Esophagus squamous epithelium (tissue), 4 donors: ENCODE results near the gene ADAMTS8.

ENCODE experiments used
- POLR2A ChIP-seq, 4 donors: fragments of 450-650 bp; IDR thresholded peaks; one replicate each; pipeline ENCODE4 v1.6.1; 2017; ENCODE audit warnings: antibody characterized with exemption in 4 of 4, mild to moderate bottlenecking in 4 of 4, moderate library complexity in 3 of 4
- TF ChIP-seq, protein P1 (sequence below), 6 experiments: fragments of 450-650 bp in 4 of 6; fragments of 200-600 bp in 2 of 6; sonication (generic) in 2 of 6; IDR thresholded peaks; one replicate each; pipeline ENCODE4 v1.5.1; 2016 to 2019; ENCODE audit warnings: antibody characterized with exemption in 6 of 6, mild to moderate bottlenecking in 4 of 6, moderate library complexity in 4 of 6

DNA sequence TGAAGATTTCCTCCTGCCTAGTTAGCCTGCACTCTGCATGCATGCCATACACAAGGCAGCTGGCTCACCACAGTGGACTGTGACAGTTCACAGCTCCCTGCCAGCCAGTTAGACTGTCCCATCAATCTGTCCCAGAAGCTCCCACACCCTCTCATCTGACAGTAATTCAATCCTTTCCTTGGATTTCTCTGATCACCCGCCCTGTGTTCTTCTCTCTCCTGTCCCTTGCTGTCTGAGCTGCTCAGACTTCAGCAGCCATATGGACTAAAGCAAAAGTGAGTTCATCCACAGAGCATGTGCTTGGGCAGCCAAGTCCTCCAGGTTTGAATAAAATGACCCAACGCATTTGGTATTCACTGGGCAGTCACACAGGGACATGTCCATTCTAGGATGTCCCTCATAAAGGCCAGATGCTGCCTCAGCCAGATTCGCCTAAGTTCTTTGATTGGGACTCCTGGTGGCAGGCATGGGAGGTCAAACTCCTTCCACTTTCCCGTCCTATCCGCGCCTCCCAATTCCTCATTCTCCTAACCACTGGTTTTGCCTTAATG is 59.2 kb downstream of the ADAMTS8 start:
- TF ChIP-seq POLR2A (IDR thresholded peaks at IDR 0.05) = no peak
- TF ChIP-seq, protein P1, sequence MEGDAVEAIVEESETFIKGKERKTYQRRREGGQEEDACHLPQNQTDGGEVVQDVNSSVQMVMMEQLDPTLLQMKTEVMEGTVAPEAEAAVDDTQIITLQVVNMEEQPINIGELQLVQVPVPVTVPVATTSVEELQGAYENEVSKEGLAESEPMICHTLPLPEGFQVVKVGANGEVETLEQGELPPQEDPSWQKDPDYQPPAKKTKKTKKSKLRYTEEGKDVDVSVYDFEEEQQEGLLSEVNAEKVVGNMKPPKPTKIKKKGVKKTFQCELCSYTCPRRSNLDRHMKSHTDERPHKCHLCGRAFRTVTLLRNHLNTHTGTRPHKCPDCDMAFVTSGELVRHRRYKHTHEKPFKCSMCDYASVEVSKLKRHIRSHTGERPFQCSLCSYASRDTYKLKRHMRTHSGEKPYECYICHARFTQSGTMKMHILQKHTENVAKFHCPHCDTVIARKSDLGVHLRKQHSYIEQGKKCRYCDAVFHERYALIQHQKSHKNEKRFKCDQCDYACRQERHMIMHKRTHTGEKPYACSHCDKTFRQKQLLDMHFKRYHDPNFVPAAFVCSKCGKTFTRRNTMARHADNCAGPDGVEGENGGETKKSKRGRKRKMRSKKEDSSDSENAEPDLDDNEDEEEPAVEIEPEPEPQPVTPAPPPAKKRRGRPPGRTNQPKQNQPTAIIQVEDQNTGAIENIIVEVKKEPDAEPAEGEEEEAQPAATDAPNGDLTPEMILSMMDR (IDR thresholded peaks at IDR 0.05) = no peak
